HG02623 (cell line): ENCODE data around the gene TLK1.
"Not testable (repeated sequence)": the region's sequence is repeated elsewhere in the genome, so short reads cannot be mapped to it uniquely, and the experiment has no call there.

Source experiments
- ATAC-seq: cut with Tn5 transposase; IDR thresholded peaks from one replicate; pipeline ENCODE4 v1.9.1; 2021; ENCODE audit warnings: moderate library complexity; ENCODE audit not compliant: unreplicated experiment

Gene TLK1

GRCh38 chr2:171087547-171087946 lies 73.1 kb downstream of the TLK1 start:
- ATAC-seq: no peak

- ATAC-seq: no peak
These were observed 74.1 kb downstream of the TLK1 start for GRCh38 chr2:171086352-171087290.

- ATAC-seq: no peak
These were observed 76.6 kb downstream of the TLK1 start for GRCh38 chr2:171084128-171084527.

GRCh38 chr2:171083451-171083850 lies 77.2 kb downstream of the TLK1 start:
- no peak for ATAC-seq

GRCh38 chr2:171081649-171082111 lies 79.0 kb downstream of the TLK1 start:
- ATAC-seq: no peak

GRCh38 chr2:171080607-171081006 lies 80.1 kb downstream of the TLK1 start:
- ATAC-seq: no peak

- not testable (repeated sequence) for ATAC-seq
These were observed 84.3 kb downstream of the TLK1 start for GRCh38 chr2:171076422-171076821.

GRCh38 chr2:171072164-171072563 lies 88.5 kb downstream of the TLK1 start:
- no peak for ATAC-seq

- ATAC-seq: no peak
These were observed 91.3 kb downstream of the TLK1 start for GRCh38 chr2:171069286-171069956.

- no peak for ATAC-seq
These were observed 94.6 kb downstream of the TLK1 start for GRCh38 chr2:171066110-171066509.

GRCh38 chr2:171057575-171057974 lies 103.1 kb downstream of the TLK1 start:
- ATAC-seq: no peak

- no peak for ATAC-seq
These were observed 104.4 kb downstream of the TLK1 start for GRCh38 chr2:171056307-171056706.

- ATAC-seq: no peak
These were observed 111.0 kb downstream of the TLK1 start for GRCh38 chr2:171049691-171050090.

- no peak for ATAC-seq
These were observed 114.6 kb downstream of the TLK1 start for GRCh38 chr2:171046048-171046560.

GRCh38 chr2:171044416-171044815 lies 116.3 kb downstream of the TLK1 start:
- ATAC-seq: no peak

- ATAC-seq: no peak
These were observed 118.3 kb downstream of the TLK1 start for GRCh38 chr2:171042253-171042969.

- ATAC-seq: no peak
These were observed 124.2 kb downstream of the TLK1 start for GRCh38 chr2:171036532-171036931.

GRCh38 chr2:171034315-171034714 lies 126.4 kb downstream of the TLK1 start:
- no peak for ATAC-seq

GRCh38 chr2:171025214-171025613 lies 135.5 kb downstream of the TLK1 start:
- no peak for ATAC-seq

- ATAC-seq: no peak
These were observed 142.2 kb downstream of the TLK1 start for GRCh38 chr2:171018522-171018921.

GRCh38 chr2:171016125-171016524 lies 144.6 kb downstream of the TLK1 start:
- ATAC-seq: no peak
